NOMO-1 treated with DMSO at 0.1 percent for 48 hours (cell line): ENCODE results near the gene TOP3B.
"Not testable (repeated sequence)": the region's sequence is repeated elsewhere in the genome, so short reads cannot be mapped to it uniquely, and the experiment has no call there.

Source experiments
- DNase-seq: peaks from one replicate; lab custom pipeline; 2025; ENCODE audit not compliant: unreplicated experiment; lab: John Stamatoyannopoulos, UW

The TOP3B gene

GRCh38 chr22:21927174-21927823 lies 55.3 kb downstream of the TOP3B start:
- DNase-seq, result no peak

- DNase-seq, result no peak
These were observed 55.9 kb downstream of the TOP3B start for GRCh38 chr22:21926728-21927127.

- DNase-seq, result no peak
These were observed 59.4 kb downstream of the TOP3B start for GRCh38 chr22:21923163-21923561.

- DNase-seq, result no peak
These were observed 60.0 kb downstream of the TOP3B start for GRCh38 chr22:21922370-21923162.

GRCh38 chr22:21921729-21922128 lies 60.9 kb downstream of the TOP3B start:
- DNase-seq, result no peak

GRCh38 chr22:21921184-21921721 lies 61.3 kb downstream of the TOP3B start:
- no peak for DNase-seq

- DNase-seq, result no peak
These were observed 62.0 kb downstream of the TOP3B start for GRCh38 chr22:21920341-21921183.

GRCh38 chr22:21919526-21920307 lies 62.9 kb downstream of the TOP3B start:
- DNase-seq, result no peak

GRCh38 chr22:21918466-21919185 lies 64.0 kb downstream of the TOP3B start:
- no peak for DNase-seq

- no peak for DNase-seq
These were observed 64.7 kb downstream of the TOP3B start for GRCh38 chr22:21917959-21918261.

- DNase-seq, result no peak
These were observed 65.2 kb downstream of the TOP3B start for GRCh38 chr22:21917181-21917958.

GRCh38 chr22:21916309-21916918 lies 66.2 kb downstream of the TOP3B start:
- no peak for DNase-seq

GRCh38 chr22:21915624-21916308 lies 66.8 kb downstream of the TOP3B start:
- no peak for DNase-seq

GRCh38 chr22:21914033-21914642 lies 68.4 kb downstream of the TOP3B start:
- not testable (repeated sequence) for DNase-seq

- not testable (repeated sequence) for DNase-seq
These were observed 72.2 kb downstream of the TOP3B start for GRCh38 chr22:21910367-21910766.

- DNase-seq, result no peak
These were observed 72.7 kb downstream of the TOP3B start for GRCh38 chr22:21909871-21910270.

- DNase-seq, result no peak
These were observed 74.7 kb downstream of the TOP3B start for GRCh38 chr22:21907638-21908522.
